Left ventricle myocardium inferior (tissue), 1 donor: ENCODE measurements around the gene MMP14. TPM values are rescaled to one million over a fixed set of nuclear protein-coding genes. Genes with fewer than 3 reads are reported as not detected.
"Not testable (repeated sequence)": the region's sequence is repeated elsewhere in the genome, so short reads cannot be mapped to it uniquely, and the experiment has no call there.

Experiments
- DNase-seq: peaks from one replicate; pipeline ENCODE4 v3.0.0-alpha.2; 2020
- H3K27ac ChIP-seq: fragments of 200-600 bp; replicated peaks from 2 replicates; pipeline ENCODE4 v1.8.0; 2021
- H3K27me3 ChIP-seq: fragments of 200-600 bp; 2 replicates; pipeline ENCODE4 v1.8.0; 2021; ENCODE audit warnings: low read depth
- H3K36me3 ChIP-seq: fragments of 200-600 bp; 2 replicates; pipeline ENCODE4 v1.8.0; 2021
- H3K4me1 ChIP-seq: fragments of 200-600 bp; 2 replicates; pipeline ENCODE4 v1.8.0; 2021
- H3K4me3 ChIP-seq: fragments of 200-600 bp; 2 replicates; pipeline ENCODE4 v1.8.0; 2021; ENCODE audit warnings: mild to moderate bottlenecking, moderate library complexity
- H3K9me3 ChIP-seq: fragments of 200-600 bp; replicated peaks from 2 replicates; pipeline ENCODE4 v1.8.0; 2021
- intact Hi-C: fragments of 100-400 bp; cut with micrococcal nuclease; formaldehyde crosslinking; loops from one replicate; pipeline ENCODE4 v1.11.0; 2022
- total RNA-seq: library from RNA; stranded (reverse); fragmentation: NEBNext Ultra II Directional; extraction: Animal tissue kit (Norgen Biotek cat#: 25700); gene quantifications from one replicate; pipeline ENCODE4 v1.2.1, GENCODE V29; 2021
- TF ChIP-seq, protein P1 (sequence below): fragments of 200-600 bp; IDR thresholded peaks from 2 replicates; pipeline ENCODE4 v1.8.0; 2021; ENCODE audit warnings: antibody characterized with exemption, mild to moderate bottlenecking, borderline replicate concordance
- donor health status: DM: no; HTN: yes; CAD: no; lungs with severe emphysema.

MMP14 gene
- total RNA-seq, 1 donor from 2014 or later = 22.1 TPM

DNA sequence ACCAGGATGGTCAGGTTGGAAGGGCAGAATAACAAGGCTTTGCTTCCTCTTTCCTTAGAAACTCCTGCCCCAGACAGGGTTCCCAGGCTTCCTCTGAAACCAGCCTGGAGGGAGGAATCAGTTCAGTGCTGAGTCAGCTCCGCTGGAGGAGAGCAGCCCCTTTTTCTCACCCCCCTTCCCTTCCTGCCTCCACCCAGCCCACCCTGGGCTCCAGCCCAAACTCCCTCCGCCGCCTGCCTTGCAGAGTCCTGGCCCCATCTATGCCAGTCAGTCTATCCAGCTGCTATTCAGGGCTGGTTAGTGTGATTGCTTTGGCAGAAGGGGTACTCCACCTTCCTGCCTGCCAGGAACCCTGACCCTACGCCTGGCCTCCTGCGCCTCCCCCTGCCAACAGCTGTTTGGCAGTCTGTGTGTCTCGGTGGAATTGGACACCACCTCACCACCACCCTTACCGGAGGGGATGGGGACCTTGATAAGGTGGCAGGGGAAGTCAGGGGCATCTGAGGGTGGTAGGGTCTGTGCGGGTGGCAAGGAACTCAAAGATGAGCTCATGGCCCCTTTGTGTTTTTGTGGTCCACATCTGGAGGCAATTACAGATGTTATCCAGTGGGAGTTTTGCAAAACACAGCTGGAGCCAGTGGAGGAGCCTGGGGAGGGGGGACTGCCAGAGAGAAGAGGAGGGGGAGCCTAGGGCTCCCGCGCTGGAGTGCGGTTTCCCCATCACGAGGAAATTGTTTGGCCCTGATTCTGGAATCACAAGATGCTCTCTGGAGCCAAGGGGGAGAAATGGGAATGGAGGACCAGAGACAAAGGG is 12.2 kb downstream of the MMP14 start:
- Histone ChIP-seq H3K4me3 (peak overlapping the region; percentile 37), H3K36me3 (peaks cover 31% of the 10 kb centered on the region), H3K27ac (peak overlapping the region; percentile 88), H3K27me3 (no peaks in the 10 kb centered on the region), H3K9me3 (no peaks in the 10 kb centered on the region), H3K4me1 (peaks cover 76% of the 10 kb centered on the region)
- intact Hi-C loops = no loop called here
- peak; percentile 66 for DNase-seq
- TF ChIP-seq, protein P1, sequence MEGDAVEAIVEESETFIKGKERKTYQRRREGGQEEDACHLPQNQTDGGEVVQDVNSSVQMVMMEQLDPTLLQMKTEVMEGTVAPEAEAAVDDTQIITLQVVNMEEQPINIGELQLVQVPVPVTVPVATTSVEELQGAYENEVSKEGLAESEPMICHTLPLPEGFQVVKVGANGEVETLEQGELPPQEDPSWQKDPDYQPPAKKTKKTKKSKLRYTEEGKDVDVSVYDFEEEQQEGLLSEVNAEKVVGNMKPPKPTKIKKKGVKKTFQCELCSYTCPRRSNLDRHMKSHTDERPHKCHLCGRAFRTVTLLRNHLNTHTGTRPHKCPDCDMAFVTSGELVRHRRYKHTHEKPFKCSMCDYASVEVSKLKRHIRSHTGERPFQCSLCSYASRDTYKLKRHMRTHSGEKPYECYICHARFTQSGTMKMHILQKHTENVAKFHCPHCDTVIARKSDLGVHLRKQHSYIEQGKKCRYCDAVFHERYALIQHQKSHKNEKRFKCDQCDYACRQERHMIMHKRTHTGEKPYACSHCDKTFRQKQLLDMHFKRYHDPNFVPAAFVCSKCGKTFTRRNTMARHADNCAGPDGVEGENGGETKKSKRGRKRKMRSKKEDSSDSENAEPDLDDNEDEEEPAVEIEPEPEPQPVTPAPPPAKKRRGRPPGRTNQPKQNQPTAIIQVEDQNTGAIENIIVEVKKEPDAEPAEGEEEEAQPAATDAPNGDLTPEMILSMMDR = no peak

DNA sequence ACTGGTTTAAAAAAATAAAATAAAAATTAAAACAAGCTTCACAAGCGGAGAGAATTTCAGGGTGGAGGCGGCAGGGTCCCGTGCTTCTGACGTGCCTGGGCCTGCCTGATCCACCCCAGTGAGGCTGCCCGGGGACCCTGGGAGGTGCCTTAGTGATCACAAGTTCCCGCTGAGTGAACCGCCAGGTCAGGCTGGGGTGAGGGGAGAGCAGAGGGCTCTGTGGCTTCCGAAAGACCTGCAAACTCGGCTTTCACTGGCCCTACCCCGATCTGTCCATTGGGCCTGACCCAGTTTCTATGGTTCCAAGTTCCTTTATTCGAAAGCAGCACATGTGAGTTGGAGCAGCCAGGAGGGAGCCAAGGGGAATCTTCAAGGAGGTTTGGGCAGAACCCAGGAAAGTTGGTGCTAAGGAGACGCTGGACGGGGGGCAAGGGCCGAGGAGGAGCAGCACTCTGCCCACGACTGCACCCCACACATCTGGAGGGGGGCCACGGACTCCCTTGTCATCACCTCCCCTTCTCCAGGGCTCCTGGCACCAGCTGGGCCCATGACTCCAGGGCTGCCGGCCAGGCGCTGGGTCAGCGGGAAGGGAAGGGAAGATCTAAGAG is 12.9 kb downstream of the MMP14 start:
- peak; percentile 69 for DNase-seq
- TF ChIP-seq, protein P1 = no peak
- Histone ChIP-seq H3K27ac (peak overlapping the region; percentile 88), H3K9me3 (no peaks in the 10 kb centered on the region), H3K4me3 (peak overlapping the region; percentile 37), H3K4me1 (peaks cover 76% of the 10 kb centered on the region), H3K27me3 (no peaks in the 10 kb centered on the region), H3K36me3 (peaks cover 24% of the 10 kb centered on the region)
- intact Hi-C loops = no loop called here

DNA sequence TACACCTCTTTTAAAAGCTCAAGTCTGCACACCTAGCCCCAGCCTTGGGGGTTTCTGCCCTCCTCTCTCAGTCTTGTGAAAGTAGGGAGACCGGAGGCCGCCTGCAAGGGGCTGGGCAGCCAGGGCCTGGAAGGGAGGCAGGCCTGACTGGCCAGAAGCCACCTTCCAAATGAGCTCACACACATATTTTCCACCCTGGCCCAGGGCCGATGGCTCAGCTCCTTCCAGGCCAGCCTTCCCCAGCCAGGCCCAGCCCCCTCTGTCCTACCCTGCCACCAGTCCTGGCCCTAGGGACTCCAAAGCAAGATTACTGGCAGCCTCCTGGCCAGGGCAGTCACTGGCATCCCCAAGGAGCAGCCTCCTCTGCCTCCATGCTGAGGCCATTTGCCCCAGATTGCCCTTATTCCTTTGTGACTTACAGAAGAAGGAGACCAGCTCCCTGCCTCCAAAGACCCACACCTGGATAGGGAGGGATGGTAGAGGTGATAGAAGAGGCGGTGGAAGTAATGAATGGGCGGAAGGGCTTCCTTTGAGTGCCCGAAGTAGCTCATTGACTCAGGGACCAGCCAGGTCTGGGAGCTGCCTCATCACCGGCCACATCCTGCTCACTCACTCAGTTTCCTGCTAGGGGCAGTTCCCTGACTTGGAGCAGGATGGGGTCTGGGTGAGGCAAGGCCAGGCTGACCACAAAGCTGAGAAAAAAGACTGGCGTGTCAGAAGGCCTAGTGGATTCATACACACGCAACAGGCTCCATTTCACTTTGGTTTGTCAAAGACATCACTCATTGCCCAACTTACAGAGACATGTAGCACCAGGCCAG is 14.8 kb downstream of the MMP14 start:
- H3K9me3 ChIP-seq = no peaks in the 10 kb centered on the region
- intact Hi-C loops = loop anchor here (5.0 to 10.0 kb wide), 2 partner anchors 34 to 286 kb away; partner anchors contain the start of gene SLC7A7
- peaks cover 68% of the 10 kb centered on the region for H3K4me1 ChIP-seq
- TF ChIP-seq, protein P1 = no peak
- peak; percentile 91 for DNase-seq
- peak overlapping the region; percentile 88 for H3K27ac ChIP-seq
- H3K36me3 ChIP-seq = peaks cover 5% of the 10 kb centered on the region
- H3K4me3 ChIP-seq = no peak overlapping the region
- H3K27me3 ChIP-seq = no peaks in the 10 kb centered on the region

DNA sequence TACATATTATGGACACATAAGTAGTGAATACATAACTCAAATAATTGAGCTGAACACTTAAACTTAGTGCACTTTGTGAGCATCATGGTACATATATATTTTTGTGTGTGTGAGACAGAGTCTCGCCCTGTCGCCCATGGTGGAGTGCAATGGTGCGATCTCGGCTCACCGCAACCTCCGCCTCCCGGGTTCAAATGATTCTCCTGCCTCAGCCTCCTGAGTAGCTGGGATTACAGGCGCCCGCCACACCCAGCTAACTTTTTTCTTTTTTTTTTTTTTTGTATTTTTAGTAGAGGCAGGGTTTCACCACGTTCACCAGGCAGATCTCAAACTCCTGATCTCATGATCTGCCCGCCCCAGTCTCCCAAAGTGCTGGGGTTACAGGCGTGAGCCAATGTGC is 15.8 kb downstream of the MMP14 start:
- not testable (repeated sequence) for H3K9me3 ChIP-seq, H3K36me3 ChIP-seq, DNase-seq, H3K4me3 ChIP-seq, H3K27me3 ChIP-seq
- H3K4me1 ChIP-seq = peaks cover 58% of the 10 kb centered on the region
- intact Hi-C loops = loop anchor here (5.0 to 10.0 kb wide), 2 partner anchors 35 to 287 kb away; partner anchors contain the start of gene SLC7A7
- peak overlapping the region; percentile 88 for H3K27ac ChIP-seq

DNA sequence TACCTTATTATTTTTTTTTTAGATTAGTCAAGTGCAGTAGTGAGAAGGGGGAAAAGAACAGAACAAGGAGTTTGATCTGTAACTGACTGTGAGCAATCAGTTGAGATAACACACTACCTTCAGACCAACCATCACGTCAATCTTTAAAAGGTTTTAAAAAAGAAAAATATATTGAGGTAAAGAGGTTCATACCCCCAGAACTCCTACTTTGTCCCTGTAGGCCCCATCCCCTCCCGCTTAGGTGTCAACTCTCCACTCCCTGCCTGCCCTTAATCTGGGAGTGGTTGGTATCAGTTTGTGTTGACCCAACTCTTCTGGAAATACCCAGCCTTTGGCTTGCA is 16.2 kb downstream of the MMP14 start:
- H3K4me3 ChIP-seq = no peak overlapping the region

More for the DNA sequence above, 16.2 kb downstream of the MMP14 start:
- no peaks in the 10 kb centered on the region for H3K36me3 ChIP-seq
- intact Hi-C loops = loop anchor here (5.0 to 10.0 kb wide), 2 partner anchors 35 to 288 kb away; partner anchors contain the start of gene SLC7A7
- peaks cover 54% of the 10 kb centered on the region for H3K4me1 ChIP-seq
- no peak overlapping the region for H3K27ac ChIP-seq
- no peak for DNase-seq
- H3K9me3 ChIP-seq = peaks cover 8% of the 10 kb centered on the region
- TF ChIP-seq, protein P1 = no peak
- H3K27me3 ChIP-seq = no peaks in the 10 kb centered on the region
